ENCODE data around the gene PHKA2.
"Not testable (repeated sequence)": the region's sequence is repeated elsewhere in the genome, so short reads cannot be mapped to it uniquely, and the experiment has no call there.

Gene PHKA2

DNA sequence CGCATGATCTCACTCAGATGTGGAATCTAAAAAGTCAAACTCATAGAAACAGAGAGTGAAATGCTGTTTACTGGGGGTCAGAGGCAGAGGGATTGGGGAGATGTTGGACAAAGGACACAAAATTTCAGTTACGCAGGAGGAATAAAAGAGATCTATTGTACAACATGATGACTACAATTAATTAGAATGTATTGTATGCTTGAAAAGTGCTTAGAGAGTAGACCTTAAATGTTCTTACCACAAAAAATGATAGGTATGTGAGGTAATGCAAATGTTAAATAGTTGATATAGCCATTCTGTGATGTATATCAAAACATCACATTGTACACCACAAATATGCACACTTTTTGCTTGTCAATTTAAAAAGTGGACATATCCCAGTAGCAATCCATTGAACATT lies 36.1 kb upstream of the PHKA2 start:
- H3K9ac ChIP-seq: no peak overlapping the region
- no peaks in the 10 kb centered on the region for H3K9me3 ChIP-seq (ENCODE audit: control insufficient read depth, low read length)
- H3K79me2 ChIP-seq: no peaks in the 10 kb centered on the region
- H2AFZ ChIP-seq: no peak overlapping the region
- H3K4me2 ChIP-seq (ENCODE audit: low read length): no peak overlapping the region
- no peak overlapping the region for H3K4me3 ChIP-seq (ENCODE audit: low read depth, low read length)
- H3K27me3 ChIP-seq (ENCODE audit: control insufficient read depth, insufficient read depth, low read length): no peaks in the 10 kb centered on the region
- TF ChIP-seq, protein P1, sequence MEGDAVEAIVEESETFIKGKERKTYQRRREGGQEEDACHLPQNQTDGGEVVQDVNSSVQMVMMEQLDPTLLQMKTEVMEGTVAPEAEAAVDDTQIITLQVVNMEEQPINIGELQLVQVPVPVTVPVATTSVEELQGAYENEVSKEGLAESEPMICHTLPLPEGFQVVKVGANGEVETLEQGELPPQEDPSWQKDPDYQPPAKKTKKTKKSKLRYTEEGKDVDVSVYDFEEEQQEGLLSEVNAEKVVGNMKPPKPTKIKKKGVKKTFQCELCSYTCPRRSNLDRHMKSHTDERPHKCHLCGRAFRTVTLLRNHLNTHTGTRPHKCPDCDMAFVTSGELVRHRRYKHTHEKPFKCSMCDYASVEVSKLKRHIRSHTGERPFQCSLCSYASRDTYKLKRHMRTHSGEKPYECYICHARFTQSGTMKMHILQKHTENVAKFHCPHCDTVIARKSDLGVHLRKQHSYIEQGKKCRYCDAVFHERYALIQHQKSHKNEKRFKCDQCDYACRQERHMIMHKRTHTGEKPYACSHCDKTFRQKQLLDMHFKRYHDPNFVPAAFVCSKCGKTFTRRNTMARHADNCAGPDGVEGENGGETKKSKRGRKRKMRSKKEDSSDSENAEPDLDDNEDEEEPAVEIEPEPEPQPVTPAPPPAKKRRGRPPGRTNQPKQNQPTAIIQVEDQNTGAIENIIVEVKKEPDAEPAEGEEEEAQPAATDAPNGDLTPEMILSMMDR (IDR thresholded peaks at IDR 0.05): no peak
- H3K36me3 ChIP-seq (ENCODE audit: control insufficient read depth, insufficient read depth, low read length): no peaks in the 10 kb centered on the region
- H3K4me1 ChIP-seq: no peaks in the 10 kb centered on the region
- no peak overlapping the region for H3K27ac ChIP-seq

DNA sequence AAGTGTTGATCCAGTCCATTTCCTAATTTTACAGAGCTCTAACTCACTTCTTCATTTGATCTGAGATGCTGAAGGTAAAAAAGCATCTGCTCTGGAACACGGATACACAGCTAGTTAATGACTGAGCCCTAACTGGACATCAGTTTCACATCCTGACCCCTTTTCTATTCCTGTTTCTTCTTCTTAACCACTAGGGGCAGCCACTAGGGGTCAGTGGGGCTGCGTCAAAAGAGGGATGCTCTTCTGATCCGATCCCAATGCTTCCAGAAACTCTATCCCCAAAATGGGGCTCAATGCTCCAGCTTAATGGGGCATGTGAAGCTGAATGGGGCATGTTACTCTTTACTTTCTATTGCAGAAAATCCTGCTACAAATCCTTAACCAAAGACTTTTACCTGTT lies 33.4 kb upstream of the PHKA2 start:
- TF ChIP-seq, protein P1 (IDR thresholded peaks at IDR 0.05): peak; percentile 39
- Histone ChIP-seq H3K4me3 (ENCODE audit: low read depth, low read length) (no peak overlapping the region), H3K4me2 (ENCODE audit: low read length) (no peak overlapping the region)

DNA sequence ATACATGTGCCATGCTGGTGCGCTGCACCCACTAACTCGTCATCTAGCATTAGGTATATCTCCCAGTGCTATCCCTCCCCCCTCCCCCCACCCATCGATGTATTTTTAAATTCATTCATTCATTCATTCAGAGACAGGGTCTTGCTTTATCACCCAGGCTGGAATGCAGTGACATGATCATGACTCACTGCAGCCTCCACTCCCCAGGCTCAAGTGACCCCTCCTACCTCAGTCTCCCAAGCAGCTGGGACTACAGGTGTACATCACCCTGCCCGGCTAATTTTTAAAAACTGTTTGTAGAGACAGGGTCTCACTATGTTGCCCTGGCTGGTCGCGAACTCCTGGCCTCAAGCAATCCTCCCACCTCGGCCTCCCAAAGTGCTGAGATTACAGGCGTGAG lies 32.7 kb upstream of the PHKA2 start:
- not testable (repeated sequence) for H3K9me3 ChIP-seq (ENCODE audit: control insufficient read depth, low read length); H3K36me3 ChIP-seq (ENCODE audit: control insufficient read depth, insufficient read depth, low read length); H3K4me1 ChIP-seq; H2AFZ ChIP-seq; H3K4me2 ChIP-seq (ENCODE audit: low read length); H3K4me3 ChIP-seq (ENCODE audit: low read depth, low read length); H3K79me2 ChIP-seq; H3K9ac ChIP-seq; H3K27ac ChIP-seq; H3K27me3 ChIP-seq (ENCODE audit: control insufficient read depth, insufficient read depth, low read length)

More for the DNA sequence above, 33.4 kb upstream of the PHKA2 start:
- no peak overlapping the region for H3K27ac ChIP-seq
- no peaks in the 10 kb centered on the region for H3K27me3 ChIP-seq (ENCODE audit: control insufficient read depth, insufficient read depth, low read length)
- no peaks in the 10 kb centered on the region for H3K36me3 ChIP-seq (ENCODE audit: control insufficient read depth, insufficient read depth, low read length)
- no peak overlapping the region for H2AFZ ChIP-seq
- no peaks in the 10 kb centered on the region for H3K4me1 ChIP-seq
- no peaks in the 10 kb centered on the region for H3K79me2 ChIP-seq
- H3K9ac ChIP-seq: no peak overlapping the region
- H3K9me3 ChIP-seq (ENCODE audit: control insufficient read depth, low read length): no peaks in the 10 kb centered on the region

DNA sequence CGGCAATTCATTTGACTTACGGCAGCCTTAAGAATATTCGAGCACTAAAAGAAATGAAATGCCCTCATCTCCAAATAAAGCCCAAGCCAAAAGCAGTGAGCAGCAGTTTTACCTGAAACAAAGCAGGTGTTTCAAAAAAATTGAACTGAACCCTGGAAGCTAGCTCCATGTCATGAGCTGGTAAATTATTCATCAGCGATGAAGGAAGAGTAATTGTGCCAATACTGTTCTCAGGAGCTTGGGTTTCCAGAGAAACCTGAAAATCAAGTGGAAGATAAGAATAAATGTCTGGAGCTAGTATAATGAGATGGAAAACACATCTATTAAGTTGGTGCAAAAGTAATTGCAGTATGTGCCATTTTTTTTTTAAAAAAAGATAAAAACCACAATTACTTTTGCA lies 24.0 kb upstream of the PHKA2 start:
- Histone ChIP-seq H3K79me2 (no peaks in the 10 kb centered on the region), H3K27me3 (ENCODE audit: control insufficient read depth, insufficient read depth, low read length) (no peaks in the 10 kb centered on the region), H3K36me3 (ENCODE audit: control insufficient read depth, insufficient read depth, low read length) (no peaks in the 10 kb centered on the region), H3K9ac (no peak overlapping the region), H3K9me3 (ENCODE audit: control insufficient read depth, low read length) (no peaks in the 10 kb centered on the region), H3K4me2 (ENCODE audit: low read length) (no peak overlapping the region), H3K4me1 (no peaks in the 10 kb centered on the region), H3K27ac (no peak overlapping the region), H2AFZ (no peak overlapping the region), H3K4me3 (ENCODE audit: low read depth, low read length) (no peak overlapping the region)
- TF ChIP-seq, protein P1 (IDR thresholded peaks at IDR 0.05): no peak

DNA sequence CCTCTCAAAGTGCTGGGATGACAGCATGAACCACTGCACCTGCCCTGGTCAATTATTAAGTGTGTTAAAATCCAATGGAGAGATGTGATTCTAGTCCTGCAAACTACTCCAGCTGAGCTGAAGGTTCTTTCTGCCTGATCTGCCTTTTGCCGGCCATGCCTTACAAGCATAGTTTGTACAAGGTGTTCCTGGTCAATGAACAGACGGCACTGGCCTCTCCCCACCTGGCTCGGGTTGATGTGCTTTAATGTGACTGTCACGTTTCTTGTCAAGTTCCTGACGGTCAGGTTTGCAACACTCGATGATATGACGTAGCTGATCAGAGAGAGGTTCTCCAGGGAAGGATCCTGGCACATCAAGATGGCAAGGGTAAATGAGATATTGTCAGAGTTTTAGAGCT lies 23.1 kb upstream of the PHKA2 start:
- Histone ChIP-seq H3K9me3 (ENCODE audit: control insufficient read depth, low read length) (no peaks in the 10 kb centered on the region), H3K4me2 (ENCODE audit: low read length) (no peak overlapping the region), H3K36me3 (ENCODE audit: control insufficient read depth, insufficient read depth, low read length) (no peaks in the 10 kb centered on the region), H3K4me3 (ENCODE audit: low read depth, low read length) (no peak overlapping the region), H3K4me1 (no peaks in the 10 kb centered on the region), H2AFZ (no peak overlapping the region), H3K27me3 (ENCODE audit: control insufficient read depth, insufficient read depth, low read length) (no peaks in the 10 kb centered on the region), H3K27ac (no peak overlapping the region), H3K79me2 (no peaks in the 10 kb centered on the region), H3K9ac (no peak overlapping the region)
- TF ChIP-seq, protein P1 (IDR thresholded peaks at IDR 0.05): no peak
